ENCODE results near the gene STOML1. TPM values are rescaled to one million over a fixed set of nuclear protein-coding genes. Genes with fewer than 3 reads are reported as not detected.

STOML1 gene
- total and polyA plus RNA-seq, 2 donors from 2014 or later: 15.0 to 22.2 TPM

DNA sequence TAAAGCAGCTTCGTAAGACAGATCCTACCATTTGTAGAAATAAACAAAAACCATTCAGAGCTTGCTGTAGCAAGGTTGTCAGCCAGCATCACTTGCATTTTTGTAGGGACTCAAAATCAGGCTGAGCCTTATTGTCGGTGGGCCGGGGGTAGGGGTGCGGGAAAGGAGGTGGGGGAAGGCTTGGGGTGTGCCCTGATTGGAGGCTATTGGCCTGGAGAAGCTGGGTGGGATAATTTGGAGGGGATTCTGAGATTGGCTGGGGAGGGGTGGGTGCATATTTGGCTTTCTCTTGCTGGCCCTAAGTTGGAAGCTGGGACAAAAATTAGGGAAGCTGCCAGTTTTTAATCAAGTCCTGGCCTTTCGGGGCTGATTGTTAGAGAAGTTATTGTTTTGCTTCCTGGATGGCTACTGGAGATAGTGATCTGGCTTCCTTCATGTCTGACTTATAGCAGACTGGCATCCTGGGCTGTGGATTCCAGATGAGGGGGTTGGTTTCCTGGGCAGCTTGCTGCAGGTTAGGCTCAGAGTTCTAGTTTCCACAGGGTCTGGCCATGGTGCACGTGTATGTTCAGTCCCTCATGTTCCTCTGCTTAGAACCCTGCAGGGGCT, 22.8 kb downstream of the STOML1 start:
- TF ChIP-seq, protein P1, sequence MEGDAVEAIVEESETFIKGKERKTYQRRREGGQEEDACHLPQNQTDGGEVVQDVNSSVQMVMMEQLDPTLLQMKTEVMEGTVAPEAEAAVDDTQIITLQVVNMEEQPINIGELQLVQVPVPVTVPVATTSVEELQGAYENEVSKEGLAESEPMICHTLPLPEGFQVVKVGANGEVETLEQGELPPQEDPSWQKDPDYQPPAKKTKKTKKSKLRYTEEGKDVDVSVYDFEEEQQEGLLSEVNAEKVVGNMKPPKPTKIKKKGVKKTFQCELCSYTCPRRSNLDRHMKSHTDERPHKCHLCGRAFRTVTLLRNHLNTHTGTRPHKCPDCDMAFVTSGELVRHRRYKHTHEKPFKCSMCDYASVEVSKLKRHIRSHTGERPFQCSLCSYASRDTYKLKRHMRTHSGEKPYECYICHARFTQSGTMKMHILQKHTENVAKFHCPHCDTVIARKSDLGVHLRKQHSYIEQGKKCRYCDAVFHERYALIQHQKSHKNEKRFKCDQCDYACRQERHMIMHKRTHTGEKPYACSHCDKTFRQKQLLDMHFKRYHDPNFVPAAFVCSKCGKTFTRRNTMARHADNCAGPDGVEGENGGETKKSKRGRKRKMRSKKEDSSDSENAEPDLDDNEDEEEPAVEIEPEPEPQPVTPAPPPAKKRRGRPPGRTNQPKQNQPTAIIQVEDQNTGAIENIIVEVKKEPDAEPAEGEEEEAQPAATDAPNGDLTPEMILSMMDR (IDR thresholded peaks at IDR 0.05; ENCODE audit: borderline replicate concordance, extremely low read depth, insufficient read depth): no peak
- Histone ChIP-seq H3K9ac (ENCODE audit: low read length in 3 of 3) (no peak overlapping the region), H3K27me3 (ENCODE audit: control insufficient read depth, insufficient read depth, low read length) (no peaks in the 10 kb centered on the region), H3K36me3 (ENCODE audit: control insufficient read depth in 2 of 3, insufficient read depth in 3 of 3, low read length in 3 of 3) (no peaks in the 10 kb centered on the region), H3K9me3 (ENCODE audit: control insufficient read depth in 2 of 3, insufficient read depth in 1 of 3, low read length in 3 of 3) (no peaks in the 10 kb centered on the region), H3K4me3 (ENCODE audit: low read length in 3 of 3) (no peak overlapping the region), H3K4me1 (ENCODE audit: control insufficient read depth in 2 of 3, insufficient read depth in 2 of 3, low read depth in 1 of 3, low read length in 3 of 3) (peaks cover 4 to 11% (median 5%) of the 10 kb centered on the region in 3 donors), H3K27ac (ENCODE audit: low read depth in 2 of 2, low read length in 2 of 2) (no peak overlapping the region)
- intact Hi-C loops (cut with DNase I): no loop called here
- DNase-seq (peak in 2 of 5 donors; percentile 8 to 41), FAIRE-seq (no peak)

DNA sequence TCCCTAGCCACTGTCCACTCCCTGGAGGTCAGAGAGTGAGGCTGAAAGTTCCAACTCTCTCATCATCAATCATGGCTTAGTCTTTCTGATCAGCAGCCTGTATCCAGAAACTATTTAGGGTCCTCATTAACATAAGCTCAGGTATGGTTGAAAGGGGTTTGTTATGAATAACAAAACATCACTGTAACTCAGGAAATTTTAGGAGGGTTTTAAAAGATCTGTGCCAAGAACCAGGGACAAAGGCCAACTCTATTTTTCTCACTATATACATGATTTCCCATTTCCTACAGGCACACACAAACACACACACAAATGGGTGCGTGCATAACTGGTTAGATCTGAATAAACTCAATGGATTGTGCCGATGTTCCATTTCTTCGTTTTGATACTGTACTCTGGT, 23.6 kb downstream of the STOML1 start:
- Histone ChIP-seq H3K4me3 (ENCODE audit: low read length in 3 of 3) (no peak overlapping the region), H3K36me3 (ENCODE audit: control insufficient read depth in 2 of 3, insufficient read depth in 3 of 3, low read length in 3 of 3) (no peaks in the 10 kb centered on the region), H3K27ac (ENCODE audit: low read depth in 2 of 2, low read length in 2 of 2) (no peak overlapping the region), H3K27me3 (ENCODE audit: control insufficient read depth, insufficient read depth, low read length) (no peaks in the 10 kb centered on the region), H3K9me3 (ENCODE audit: control insufficient read depth in 2 of 3, insufficient read depth in 1 of 3, low read length in 3 of 3) (no peaks in the 10 kb centered on the region), H3K4me1 (ENCODE audit: control insufficient read depth in 2 of 3, insufficient read depth in 2 of 3, low read depth in 1 of 3, low read length in 3 of 3) (peaks cover 4 to 11% (median 5%) of the 10 kb centered on the region in 3 donors), H3K9ac (ENCODE audit: low read length in 3 of 3) (no peak overlapping the region)
- TF ChIP-seq, protein P1 (IDR thresholded peaks at IDR 0.05; ENCODE audit: borderline replicate concordance, extremely low read depth, insufficient read depth): no peak
- FAIRE-seq (no peak), DNase-seq (no peak)
- intact Hi-C loops (cut with DNase I): no loop called here

DNA sequence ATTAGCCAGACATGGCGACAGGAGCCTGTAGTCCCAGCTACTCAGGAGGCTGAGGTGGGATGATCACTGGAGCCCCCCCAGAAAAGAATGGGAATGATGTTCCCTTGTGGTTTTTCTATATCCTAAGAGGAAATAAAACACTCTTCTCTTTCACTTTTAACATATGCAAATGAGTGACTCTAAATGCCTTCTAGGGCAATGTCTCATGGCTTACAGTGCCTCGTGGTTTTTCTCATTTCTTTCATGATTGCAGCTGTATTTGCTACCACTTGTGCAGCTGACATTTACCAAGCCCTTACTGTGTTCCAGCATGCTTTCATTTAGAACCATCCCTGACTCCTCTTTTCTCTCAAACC, 26.4 kb downstream of the STOML1 start:
- H3K4me3 ChIP-seq (ENCODE audit: low read length in 3 of 3): no peak overlapping the region
- H3K9me3 ChIP-seq (ENCODE audit: control insufficient read depth in 2 of 3, insufficient read depth in 1 of 3, low read length in 3 of 3): no peaks in the 10 kb centered on the region
- intact Hi-C loops (cut with DNase I): no loop called here
- H3K27ac ChIP-seq (ENCODE audit: low read depth in 2 of 2, low read length in 2 of 2): no peak overlapping the region
- H3K9ac ChIP-seq (ENCODE audit: low read length in 3 of 3): no peak overlapping the region
- FAIRE-seq: no peak
- DNase-seq: no peak
- no peaks in the 10 kb centered on the region for H3K27me3 ChIP-seq (ENCODE audit: control insufficient read depth, insufficient read depth, low read length)
- TF ChIP-seq, protein P1 (IDR thresholded peaks at IDR 0.05; ENCODE audit: borderline replicate concordance, extremely low read depth, insufficient read depth): no peak
- H3K4me1 ChIP-seq (ENCODE audit: control insufficient read depth in 2 of 3, insufficient read depth in 2 of 3, low read depth in 1 of 3, low read length in 3 of 3): peaks cover 0 to 7% (median 5%) of the 10 kb centered on the region in 3 donors
- no peaks in the 10 kb centered on the region for H3K36me3 ChIP-seq (ENCODE audit: control insufficient read depth in 2 of 3, insufficient read depth in 3 of 3, low read length in 3 of 3)

Measured in kidney (tissue), 14 donors.